ENCODE measurements around the gene LIPE. TPM values are rescaled to one million over a fixed set of nuclear protein-coding genes. Genes with fewer than 3 reads are reported as not detected.

The LIPE gene
- polyA plus RNA-seq, 1 donor from 2014 or later, result 19.1 TPM

GRCh38 chr19:42410371-42410770, 16.8 kb downstream of the LIPE start:
- H2AFZ ChIP-seq (ENCODE audit: low read depth, low read length), result no peak overlapping the region
- H3K9me3 ChIP-seq (ENCODE audit: low read length), result no peaks in the 10 kb centered on the region
- H3K79me2 ChIP-seq (replicated peaks; ENCODE audit: insufficient read depth, low read length), result no peaks in the 10 kb centered on the region
- no peak overlapping the region for H3K27ac ChIP-seq (ENCODE audit: low read length)
- no peaks in the 10 kb centered on the region for H3K27me3 ChIP-seq (ENCODE audit: insufficient read depth, low read depth, low read length)
- TF ChIP-seq, protein P1, sequence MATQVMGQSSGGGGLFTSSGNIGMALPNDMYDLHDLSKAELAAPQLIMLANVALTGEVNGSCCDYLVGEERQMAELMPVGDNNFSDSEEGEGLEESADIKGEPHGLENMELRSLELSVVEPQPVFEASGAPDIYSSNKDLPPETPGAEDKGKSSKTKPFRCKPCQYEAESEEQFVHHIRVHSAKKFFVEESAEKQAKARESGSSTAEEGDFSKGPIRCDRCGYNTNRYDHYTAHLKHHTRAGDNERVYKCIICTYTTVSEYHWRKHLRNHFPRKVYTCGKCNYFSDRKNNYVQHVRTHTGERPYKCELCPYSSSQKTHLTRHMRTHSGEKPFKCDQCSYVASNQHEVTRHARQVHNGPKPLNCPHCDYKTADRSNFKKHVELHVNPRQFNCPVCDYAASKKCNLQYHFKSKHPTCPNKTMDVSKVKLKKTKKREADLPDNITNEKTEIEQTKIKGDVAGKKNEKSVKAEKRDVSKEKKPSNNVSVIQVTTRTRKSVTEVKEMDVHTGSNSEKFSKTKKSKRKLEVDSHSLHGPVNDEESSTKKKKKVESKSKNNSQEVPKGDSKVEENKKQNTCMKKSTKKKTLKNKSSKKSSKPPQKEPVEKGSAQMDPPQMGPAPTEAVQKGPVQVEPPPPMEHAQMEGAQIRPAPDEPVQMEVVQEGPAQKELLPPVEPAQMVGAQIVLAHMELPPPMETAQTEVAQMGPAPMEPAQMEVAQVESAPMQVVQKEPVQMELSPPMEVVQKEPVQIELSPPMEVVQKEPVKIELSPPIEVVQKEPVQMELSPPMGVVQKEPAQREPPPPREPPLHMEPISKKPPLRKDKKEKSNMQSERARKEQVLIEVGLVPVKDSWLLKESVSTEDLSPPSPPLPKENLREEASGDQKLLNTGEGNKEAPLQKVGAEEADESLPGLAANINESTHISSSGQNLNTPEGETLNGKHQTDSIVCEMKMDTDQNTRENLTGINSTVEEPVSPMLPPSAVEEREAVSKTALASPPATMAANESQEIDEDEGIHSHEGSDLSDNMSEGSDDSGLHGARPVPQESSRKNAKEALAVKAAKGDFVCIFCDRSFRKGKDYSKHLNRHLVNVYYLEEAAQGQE (IDR thresholded peaks at IDR 0.05; ENCODE audit: borderline replicate concordance), result no peak
- no peak for TF ChIP-seq SMC3 (conservative IDR thresholded peaks at IDR 0.05; ENCODE audit: poor library complexity)
- no peak for TF ChIP-seq POLR2AphosphoS5 (IDR thresholded peaks at IDR 0.05)
- no peak for TF ChIP-seq EZH2 (IDR thresholded peaks at IDR 0.05; ENCODE audit: borderline replicate concordance, insufficient read depth, low read length, poor library complexity, severe bottlenecking)
- no peak for TF ChIP-seq EP300 (conservative IDR thresholded peaks at IDR 0.05; ENCODE audit: poor library complexity, severe bottlenecking)
- TF ChIP-seq TAF1 (IDR thresholded peaks at IDR 0.05; ENCODE audit: low read depth), result no peak
- no peaks in the 10 kb centered on the region for H3K36me3 ChIP-seq (ENCODE audit: insufficient read depth, low read length)
- no peaks in the 10 kb centered on the region for H3K9me2 ChIP-seq (ENCODE audit: insufficient read depth, low read length)
- H3K4me3 ChIP-seq (ENCODE audit: low read length), result no peak overlapping the region
- H3K9ac ChIP-seq (ENCODE audit: low read length), result no peak overlapping the region
- H4K20me1 ChIP-seq (ENCODE audit: insufficient read depth), result no peaks in the 10 kb centered on the region
- H3F3A ChIP-seq (ENCODE audit: insufficient read depth, low read length, poor library complexity, severe bottlenecking), result no peaks in the 10 kb centered on the region
- H3K4me2 ChIP-seq (ENCODE audit: low read length), result no peak overlapping the region

DNA sequence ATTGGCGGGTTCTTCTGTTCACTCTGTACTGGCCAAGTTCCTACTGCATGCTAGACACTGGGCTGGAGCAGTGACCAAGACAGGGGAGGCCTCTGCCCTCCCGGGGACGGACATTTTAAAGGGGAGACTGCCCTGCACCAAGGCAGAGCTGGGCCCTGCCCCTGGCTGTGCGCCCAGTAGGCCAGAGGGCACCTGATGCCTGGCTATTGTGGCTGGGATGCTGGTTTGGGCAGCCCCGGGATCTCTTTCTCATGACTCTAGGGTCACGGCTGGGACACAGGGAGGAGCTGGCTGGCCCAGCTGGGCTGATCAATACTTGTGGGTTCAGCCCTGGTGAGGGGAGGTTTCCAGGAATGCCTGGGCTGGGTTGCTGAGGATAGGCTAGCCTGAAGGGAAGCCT, 17.7 kb downstream of the LIPE start:
- Histone ChIP-seq H3K4me2 (ENCODE audit: low read length) (no peak overlapping the region), H3K9me3 (ENCODE audit: low read length) (no peaks in the 10 kb centered on the region), H3K27ac (ENCODE audit: low read length) (no peak overlapping the region), H3K27me3 (ENCODE audit: insufficient read depth, low read depth, low read length) (no peaks in the 10 kb centered on the region), H3K9ac (ENCODE audit: low read length) (no peak overlapping the region), H3K36me3 (ENCODE audit: insufficient read depth, low read length) (no peaks in the 10 kb centered on the region), H3K79me2 (replicated peaks; ENCODE audit: insufficient read depth, low read length) (no peaks in the 10 kb centered on the region), H3F3A (ENCODE audit: insufficient read depth, low read length, poor library complexity, severe bottlenecking) (no peaks in the 10 kb centered on the region), H3K4me3 (ENCODE audit: low read length) (no peak overlapping the region), H2AFZ (ENCODE audit: low read depth, low read length) (no peak overlapping the region), H3K9me2 (ENCODE audit: insufficient read depth, low read length) (no peaks in the 10 kb centered on the region), H4K20me1 (ENCODE audit: insufficient read depth) (no peaks in the 10 kb centered on the region)
- TF ChIP-seq POLR2AphosphoS5 (IDR thresholded peaks at IDR 0.05) (no peak), TAF1 (IDR thresholded peaks at IDR 0.05; ENCODE audit: low read depth) (no peak), MXI1 (conservative IDR thresholded peaks at IDR 0.05; ENCODE audit: poor library complexity, severe bottlenecking) (no peak), RAD21 (conservative IDR thresholded peaks at IDR 0.05) (no peak), EP300 (conservative IDR thresholded peaks at IDR 0.05; ENCODE audit: poor library complexity, severe bottlenecking) (no peak)
- TF ChIP-seq, protein P1 (IDR thresholded peaks at IDR 0.05; ENCODE audit: borderline replicate concordance), result no peak
- TF ChIP-seq, protein P2, sequence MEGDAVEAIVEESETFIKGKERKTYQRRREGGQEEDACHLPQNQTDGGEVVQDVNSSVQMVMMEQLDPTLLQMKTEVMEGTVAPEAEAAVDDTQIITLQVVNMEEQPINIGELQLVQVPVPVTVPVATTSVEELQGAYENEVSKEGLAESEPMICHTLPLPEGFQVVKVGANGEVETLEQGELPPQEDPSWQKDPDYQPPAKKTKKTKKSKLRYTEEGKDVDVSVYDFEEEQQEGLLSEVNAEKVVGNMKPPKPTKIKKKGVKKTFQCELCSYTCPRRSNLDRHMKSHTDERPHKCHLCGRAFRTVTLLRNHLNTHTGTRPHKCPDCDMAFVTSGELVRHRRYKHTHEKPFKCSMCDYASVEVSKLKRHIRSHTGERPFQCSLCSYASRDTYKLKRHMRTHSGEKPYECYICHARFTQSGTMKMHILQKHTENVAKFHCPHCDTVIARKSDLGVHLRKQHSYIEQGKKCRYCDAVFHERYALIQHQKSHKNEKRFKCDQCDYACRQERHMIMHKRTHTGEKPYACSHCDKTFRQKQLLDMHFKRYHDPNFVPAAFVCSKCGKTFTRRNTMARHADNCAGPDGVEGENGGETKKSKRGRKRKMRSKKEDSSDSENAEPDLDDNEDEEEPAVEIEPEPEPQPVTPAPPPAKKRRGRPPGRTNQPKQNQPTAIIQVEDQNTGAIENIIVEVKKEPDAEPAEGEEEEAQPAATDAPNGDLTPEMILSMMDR (IDR thresholded peaks at IDR 0.05; ENCODE audit: poor library complexity, severe bottlenecking), result no peak

Data from neural cell (in vitro differentiated cells).